Stimulated activated naive CD4-positive, alpha-beta T cell (primary cell): ENCODE results near the gene ZC2HC1C.
A peak's percentile ranks its signal among the peaks of the same experiment; 100 is the strongest.
"Not testable (repeated sequence)": the region's sequence is repeated elsewhere in the genome, so short reads cannot be mapped to it uniquely, and the experiment has no call there.

Experiments
- DNase-seq, 6 experiments: peaks; one replicate each; lab custom pipeline; 2025; lab: John Stamatoyannopoulos, UW

Gene ZC2HC1C

DNA sequence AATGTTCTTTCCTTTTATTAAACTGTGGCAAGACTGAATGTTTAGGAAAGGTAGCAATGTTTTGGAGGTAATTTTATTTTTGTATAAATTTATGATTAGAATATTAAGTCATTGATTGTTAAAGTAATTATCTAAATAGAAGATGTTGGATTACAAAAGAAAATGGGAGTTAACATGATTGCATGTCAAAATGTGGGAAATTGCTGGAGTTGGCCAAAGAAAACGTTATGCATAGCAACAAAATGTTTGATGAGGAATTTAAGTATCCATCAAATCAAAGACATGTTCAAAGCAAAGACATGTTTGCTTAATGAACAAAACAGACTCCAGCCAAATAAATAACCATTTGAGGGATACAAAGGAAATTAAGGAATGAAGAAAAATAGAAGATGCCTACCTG is 15.0 kb upstream of the ZC2HC1C start:
- DNase-seq, result no peak

DNA sequence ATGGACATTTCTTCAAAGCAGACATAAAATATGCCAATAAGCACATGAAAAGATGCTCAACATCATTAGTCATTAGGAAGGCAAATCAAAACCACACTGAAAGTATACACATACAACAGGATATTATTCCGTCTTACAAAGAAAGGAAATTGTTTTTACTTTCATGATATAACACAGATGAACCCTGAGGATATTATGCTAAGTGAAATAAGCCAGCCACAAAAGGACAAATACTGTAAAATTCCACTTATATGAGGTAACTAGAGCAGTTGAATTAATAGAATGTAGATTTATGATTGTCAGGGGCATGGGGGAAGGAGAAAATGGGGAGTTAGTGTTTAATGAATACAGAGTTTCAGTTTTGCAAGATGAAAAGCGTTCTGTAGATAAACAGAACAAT is 9.8 kb upstream of the ZC2HC1C start:
- no peak for DNase-seq

DNA sequence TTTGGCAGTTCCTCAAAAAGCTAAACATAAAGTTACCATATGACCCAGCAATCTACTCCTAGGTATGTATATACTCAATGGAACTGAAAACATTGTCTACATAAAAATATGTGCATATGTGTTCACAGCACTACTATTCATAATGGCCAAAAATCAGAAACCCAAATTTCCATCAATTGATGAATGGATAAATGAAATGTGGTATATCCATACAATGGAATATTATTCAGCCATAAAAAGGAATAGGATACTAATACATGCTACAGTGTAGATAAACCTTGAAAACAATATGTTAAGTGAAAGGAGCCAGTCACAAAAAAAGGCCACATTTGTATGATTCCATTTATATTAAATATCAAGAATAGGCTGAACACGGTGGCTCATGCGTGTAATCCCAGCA is 9.0 kb upstream of the ZC2HC1C start:
- no peak for DNase-seq

DNA sequence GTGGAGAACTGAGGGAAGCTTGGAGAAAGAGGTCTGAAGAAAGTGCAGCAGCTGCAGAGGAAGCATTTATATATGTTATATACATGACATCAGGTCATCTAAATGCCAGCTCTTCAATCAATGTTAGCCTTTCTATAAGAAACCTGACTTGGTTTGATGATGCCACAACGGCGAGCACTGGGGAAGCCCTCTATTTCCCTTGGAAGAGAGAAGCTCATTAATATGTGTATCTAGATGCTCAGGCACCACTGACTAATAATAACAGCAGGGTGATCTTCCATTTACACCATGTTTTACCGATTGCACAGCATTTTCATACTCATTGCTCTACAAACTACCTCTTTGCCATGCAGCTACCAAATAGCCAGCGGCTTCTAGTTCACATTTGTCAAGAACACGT is 6.4 kb upstream of the ZC2HC1C start:
- no peak for DNase-seq

DNA sequence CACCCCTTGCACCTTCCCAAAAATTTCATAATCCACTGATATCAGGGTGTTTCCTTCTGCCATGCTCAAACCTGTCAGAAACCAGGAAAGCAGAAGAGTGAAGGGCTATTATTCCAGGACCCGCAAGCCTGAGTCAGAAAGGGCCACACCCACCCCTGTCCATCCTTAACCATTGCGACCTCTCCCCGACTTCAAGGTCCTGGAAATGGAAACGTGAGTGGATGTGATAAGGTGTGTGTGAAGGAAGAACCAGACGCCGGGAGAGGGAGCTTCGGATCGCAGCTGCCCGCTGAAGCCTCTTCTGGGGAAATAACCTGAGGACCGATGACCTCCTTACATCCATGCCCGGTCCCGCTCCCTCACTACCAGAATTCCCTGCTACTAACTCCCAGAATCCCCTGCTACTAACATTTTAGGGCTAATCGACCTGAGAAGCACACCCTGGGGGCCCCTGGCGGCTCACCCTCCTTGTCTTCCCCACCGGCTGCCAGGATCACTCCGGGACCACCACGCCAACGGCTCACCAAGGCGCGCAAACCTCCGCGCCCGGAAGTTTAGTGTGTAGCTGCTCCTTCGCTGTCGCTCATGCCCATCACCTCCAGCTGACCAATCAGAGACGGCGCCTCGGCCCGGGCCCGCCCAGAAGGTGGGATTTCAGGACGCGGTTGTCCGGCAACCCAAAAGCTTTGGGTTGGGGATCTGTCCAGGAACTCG is 5.8 kb upstream of the ZC2HC1C start, which contains the start of gene ACYP1:
Gene ACYP1 (minus strand): TSS at position 534 of the 714 bp plus-strand sequence. CDS start 471 bp downstream, at position 63.
- DNase-seq, result peak; percentile 74 to 88 (median 86)

DNA sequence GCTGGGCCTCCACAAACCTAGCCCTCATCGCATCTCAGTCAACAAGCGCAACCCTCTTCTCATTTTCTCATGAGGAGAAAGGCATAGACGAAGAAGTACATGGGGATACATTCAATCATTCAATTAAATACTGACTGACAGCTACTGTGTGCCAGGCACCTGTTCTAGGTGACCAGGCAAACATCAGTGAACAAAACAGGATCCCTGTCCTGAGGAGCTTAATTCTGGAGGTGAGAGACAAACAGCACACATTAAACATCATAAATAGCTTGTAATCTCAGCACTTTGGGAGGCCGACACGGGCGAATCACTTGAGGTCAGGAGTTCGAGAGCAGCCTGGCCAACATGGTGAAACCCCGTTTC is 5.3 kb upstream of the ZC2HC1C start:
- DNase-seq, result no peak

DNA sequence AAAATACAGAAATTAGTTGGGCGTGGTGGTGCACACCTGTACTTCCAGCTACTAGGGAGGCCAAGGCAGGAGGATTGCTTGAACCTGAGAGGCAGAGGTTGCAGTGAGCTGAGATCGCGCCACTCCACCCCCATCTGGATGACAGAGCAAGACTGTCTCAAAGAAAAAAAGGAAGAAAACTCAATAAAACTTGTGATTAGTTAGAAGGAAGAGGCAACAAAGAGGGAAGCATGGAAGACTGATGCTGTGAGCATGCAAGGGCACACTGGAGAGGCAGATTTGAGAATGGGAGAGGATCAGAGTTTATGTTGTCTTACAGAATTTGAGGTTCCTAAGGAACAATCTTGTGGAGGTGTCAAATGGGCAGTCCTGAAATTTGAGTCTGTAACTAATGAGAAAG is 2.8 kb upstream of the ZC2HC1C start:
- DNase-seq, result no peak

DNA sequence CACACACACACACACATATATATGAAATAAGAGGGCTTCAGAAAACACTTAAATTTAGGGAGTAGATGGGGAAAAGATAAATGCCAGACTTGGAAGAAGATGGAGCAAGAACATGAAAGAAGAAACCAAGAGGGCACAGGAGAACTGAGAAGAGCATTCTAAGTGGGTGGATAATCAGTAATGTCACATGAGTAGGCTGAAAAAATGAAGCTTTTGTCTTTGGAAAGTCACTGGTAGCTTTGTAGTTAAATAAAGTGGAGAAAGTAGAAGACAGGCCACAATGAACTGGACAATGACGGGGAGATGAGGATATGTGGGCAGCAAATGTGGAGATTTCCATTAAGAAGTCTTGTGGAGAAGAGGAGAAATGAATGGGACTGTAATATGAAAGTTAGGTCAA is 2.2 kb upstream of the ZC2HC1C start:
- DNase-seq, result no peak

DNA sequence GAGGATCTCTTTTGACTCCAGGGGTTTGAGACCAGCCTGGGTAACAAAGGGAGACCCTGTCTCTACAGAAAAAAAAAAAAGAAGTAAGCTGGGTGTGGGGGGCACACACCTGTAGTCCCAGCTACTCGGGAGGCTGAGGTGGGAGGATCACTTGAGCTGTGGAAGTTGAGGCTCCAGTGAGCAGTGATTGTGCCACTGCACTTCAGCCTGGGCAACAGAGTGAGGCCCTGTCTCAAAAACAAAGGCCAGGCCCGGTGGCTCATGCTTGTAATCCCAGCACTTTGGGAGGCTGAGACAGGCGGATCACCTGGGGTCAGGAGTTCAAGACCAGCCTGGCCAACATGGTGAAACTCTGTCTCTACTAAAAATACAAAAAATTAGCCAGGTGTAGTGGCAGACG is 1.7 kb upstream of the ZC2HC1C start:
- not testable (repeated sequence) for DNase-seq

DNA sequence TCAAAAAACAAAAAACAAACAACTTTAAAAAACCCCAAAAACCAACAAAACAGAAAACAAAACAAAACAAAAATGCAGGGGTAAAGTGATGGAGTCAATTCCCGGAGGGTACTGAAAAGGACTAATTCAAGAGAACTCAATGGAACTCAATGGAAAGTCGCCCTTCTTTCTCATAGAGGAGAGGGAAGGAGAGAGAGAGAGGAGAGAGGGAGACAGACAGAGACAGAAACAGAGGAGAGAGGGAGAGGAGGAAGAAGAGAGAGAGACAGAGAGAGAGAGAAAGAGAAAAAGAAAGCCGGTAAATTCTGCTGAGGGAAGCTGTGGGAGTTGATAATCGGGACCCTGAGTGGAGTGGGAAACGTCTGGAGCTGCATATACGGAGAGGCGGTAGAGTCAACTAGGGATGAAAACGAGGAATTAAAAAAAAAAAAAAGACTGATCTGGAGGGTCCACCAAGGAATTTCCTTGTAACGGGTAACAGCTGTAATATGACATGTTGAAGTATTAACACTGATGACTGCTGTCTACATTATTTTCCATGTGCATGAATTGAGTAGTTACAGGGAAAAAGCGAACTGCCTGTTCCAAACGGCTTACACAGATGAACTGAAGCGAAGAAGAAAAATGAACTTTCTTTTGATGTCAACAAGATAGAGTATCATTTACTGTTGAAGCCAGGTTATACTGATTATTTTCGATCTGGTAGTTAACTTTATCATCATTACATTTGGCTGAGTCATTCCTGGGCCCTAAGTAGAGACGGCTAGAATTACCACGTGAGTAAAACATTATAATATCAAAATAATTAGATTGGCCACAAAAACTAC is 934 bp upstream of the ZC2HC1C start:
- DNase-seq, result no peak

DNA sequence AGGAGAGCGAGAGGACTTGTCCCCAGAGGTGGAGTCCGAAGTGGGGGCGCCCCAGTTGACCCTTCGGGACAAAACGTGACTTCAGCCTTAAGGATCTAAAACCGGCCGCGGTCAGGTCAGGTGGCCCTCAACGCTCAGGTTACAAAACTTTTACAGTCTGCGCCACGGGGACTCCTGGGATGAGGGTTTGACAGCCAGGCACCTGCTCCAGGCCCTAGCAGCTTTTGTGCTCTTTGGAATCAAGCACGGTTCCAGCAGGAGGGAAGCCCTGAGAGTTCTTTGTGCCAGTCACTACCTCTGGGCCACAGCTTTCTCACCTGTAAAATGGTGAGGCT is 337 bp downstream of the ZC2HC1C start:
- peak in 1 of 6 experiments; percentile 17 for DNase-seq

DNA sequence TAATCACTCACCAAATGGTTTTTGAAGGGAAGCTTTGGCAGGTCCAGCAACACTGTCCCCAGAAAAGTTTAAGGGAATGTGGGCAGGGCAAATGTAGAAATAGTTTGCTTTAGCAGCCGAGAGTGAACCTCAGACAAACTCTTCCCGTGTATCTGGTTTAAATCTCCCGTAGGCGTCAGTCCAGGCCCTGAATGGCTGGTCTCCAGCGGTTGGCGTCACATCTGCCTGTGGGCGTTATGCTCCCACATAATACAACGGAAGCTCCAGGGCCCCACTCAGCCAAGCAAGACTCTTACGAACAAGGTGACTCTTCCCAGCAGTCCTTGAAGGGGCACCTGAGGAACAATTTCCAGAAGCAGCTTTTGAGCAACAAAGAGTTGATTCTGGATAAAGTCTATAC is 942 bp downstream of the ZC2HC1C start:
- DNase-seq, result no peak

DNA sequence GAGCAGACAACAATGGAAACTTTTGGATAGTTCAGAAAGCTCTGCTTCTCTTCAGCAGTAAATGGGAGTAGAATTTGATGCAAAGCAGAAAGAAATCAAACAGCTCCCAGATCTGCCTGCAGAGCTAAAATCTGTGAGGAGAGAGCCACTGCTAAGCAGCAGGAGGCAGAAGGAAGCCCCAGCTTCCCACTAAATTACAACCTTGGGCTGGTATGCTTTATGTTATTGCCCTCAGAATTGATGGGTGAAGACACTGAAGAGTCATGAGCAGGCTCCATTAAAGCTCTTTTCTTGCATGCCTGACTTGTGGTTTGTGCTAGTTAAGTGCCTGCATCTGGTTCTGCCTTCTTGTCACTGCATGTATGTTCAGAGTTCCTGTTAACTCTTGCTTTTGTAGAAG is 8.4 kb downstream of the ZC2HC1C start:
- no peak for DNase-seq

DNA sequence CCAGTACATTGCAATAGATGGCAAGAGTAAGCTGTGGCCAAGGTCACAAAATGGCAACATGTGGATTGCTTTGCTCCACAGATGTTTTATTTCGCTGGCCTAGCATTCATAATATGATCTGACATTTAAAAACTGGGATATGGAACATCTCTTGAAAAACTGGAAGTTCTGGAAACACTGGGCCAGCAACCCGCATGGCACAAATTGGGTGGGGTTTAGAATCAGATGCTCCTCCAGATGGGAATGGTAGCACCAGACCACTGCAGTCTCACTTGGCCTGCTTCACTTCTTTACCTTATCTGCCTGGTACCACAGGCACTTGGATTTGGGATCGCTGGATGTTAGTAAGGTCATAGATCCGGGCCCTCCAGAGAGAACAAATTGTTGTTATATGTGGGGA is 10.1 kb downstream of the ZC2HC1C start:
- DNase-seq, result no peak

DNA sequence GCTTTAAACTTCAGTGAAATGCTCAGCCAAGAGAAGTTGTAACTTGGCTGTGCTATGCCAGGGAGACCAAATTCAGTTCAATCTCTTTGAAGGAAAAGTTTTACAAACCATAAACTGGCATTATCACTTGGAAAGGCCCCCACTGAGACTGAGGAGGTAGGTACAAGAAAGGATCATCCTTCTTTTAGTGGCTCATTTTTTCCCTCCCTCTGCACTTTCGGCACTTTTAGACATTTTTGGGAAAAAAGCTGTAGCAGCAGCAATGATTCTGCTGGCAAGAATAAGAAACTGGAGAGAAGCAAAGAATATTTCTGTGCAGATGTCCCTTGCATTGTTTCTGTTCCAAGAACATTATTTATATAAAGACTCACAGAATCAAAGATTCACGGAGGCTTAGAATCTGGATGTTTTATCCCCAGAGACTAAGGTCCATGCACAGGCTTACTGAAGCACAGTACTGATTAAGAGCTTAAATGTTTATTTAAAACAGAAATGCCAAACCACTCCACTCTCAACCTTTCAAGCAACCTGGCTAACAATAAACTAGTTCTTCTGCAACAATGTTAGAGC is 12.3 kb downstream of the ZC2HC1C start:
- no peak for DNase-seq

DNA sequence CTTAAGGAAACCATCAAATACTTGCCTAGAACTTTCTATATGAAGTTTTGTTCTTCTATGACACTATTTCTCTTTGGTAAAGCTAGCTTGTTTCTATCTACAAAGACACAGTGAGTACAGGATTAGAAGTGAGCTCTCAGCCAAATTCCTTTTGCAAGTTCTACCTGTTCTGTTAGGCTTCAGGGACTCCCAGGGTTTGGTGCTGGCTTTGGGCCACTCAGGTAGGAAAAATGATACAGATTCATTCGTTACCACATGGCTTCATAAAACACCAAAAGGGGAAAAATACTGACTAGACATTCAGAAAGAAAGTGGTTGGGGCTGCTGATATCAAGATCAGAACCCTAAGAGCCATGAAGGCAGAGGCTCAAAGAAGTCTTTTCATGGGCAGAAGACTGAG is 13.8 kb downstream of the ZC2HC1C start:
- no peak for DNase-seq

DNA sequence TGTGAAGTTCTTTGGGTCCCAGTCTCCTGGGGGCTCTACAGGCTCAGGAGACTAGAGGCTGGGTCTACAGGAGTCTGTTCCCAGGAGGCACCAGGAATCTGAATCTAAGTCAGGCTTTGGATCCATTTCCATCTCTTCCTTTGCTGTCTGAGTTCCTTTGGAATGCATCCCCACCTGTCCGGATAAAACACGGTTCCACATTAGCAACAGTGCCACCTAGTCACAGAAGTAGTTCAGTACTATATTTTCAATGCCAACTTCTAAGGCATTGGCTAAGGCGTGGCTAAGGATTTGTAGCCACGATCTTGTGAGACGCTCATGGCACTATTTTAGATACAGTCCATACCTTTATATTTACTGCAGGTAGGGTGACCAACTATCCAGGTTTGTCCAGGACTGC is 15.1 kb downstream of the ZC2HC1C start:
- DNase-seq, result no peak

DNA sequence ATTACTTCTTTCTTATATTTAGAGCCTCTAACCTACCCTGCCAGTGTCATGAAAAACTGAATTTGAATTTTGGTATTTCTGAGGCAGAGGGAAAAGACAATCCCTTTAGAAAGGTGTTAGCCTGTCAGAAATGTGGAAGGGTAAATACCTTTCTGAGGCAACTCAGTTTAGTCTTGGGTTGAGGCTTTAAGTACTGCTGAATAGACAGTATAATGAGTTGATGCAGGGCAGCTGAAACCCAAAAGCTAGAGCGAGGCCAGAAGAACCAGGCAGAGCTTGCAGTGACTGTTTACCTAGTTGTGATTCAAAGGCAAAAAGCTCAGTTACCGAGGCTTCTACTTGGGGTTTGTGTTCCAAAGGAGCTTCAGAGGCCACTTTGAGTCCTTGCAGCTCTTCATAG is 18.7 kb downstream of the ZC2HC1C start:
- no peak for DNase-seq

DNA sequence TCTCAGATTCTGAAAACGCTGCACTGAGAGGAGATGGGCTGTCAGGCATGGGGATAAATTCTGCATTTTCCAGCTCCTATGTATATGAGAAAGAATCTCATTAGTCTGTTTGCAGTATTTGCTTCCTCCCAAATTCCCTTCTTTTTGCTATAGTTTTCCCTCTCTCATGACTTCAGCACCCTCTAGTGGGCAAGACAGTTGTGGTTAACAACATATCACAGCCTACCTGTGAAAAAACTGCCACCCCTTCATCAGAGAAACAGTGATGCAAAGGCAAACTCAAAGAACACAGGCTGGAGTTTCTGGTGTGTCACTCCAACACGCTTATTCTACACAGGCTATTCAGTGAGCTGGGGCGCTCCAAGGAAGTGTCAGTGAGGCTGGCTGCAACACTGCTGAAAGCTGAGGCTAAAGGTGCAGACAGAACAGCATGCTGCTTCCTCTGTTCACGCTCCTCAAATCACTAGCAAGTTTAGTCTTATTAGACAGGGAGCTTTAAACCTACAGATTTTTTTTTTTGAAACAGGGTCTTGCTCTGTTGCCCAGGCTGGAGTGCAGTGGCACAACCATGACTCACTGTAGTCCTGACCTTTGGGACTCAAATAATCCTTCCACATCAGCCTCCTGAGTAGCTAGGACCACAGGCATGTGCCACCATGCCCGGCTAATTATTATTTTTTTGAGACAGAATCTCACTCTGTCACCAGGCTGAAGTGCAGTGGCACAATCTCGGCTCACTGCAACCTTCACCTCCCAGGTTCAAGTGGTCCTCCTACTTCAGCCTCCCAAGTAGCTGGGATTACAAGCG is 19.3 kb downstream of the ZC2HC1C start:
- DNase-seq, result peak in 5 of 6 experiments; percentile 10 to 52 (median 20)

DNA sequence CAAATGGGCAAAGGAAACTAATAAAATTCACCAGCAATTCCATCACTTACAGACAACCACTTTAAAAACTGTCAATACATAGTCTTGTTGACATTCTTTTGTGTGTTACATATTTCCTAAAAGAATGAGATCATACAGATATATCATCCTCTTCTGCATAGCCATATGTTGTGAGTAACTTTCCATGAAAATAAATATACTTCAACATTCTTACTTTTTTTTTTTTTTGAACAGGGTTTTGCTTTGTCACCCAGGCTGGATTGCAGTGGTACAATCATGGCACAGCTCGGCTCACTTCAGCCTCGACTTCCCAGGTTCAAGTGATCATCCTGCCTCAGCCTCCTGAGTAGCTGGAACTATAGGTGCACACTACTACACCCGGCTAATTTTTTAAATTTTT is 20.9 kb downstream of the ZC2HC1C start:
- DNase-seq, result no peak

DNA sequence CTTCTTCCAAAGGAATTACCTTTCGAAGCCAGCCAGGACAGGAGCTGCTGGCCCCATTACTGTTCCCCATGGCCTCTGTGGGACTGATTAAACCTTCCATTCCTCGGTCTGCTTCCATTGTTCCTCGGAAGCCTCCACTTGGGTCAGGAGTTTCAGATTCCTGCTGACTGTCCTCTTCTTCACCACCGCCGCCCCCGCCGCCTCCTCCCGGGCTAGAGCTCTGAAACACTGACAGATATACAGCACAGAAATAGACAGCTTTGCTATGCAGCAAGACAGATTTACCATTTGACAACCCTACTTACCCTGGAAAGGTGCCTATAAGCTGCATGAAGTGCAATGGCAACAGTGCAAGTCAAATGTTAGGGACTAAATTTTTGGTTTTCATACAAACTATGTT is 21.8 kb downstream of the ZC2HC1C start:
- DNase-seq, result no peak

DNA sequence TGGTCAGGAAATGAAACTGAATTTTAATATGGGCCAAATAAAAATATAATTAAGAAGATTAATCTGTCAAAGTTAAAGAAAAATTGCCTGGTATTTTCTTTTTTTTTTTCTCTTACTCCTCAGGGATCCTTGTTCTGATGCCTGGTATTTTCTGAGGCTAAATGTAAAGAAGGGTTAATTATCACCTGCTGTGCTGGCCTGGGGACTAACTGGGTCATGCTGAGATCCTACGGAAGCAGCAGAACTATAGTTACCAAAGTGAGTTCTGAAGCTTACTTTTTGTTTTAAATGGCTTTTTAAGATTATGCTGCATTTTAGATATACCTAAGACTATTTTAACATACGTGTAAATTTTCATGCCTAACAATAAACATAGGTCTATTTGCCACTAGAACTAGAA is 23.3 kb downstream of the ZC2HC1C start:
- no peak for DNase-seq

DNA sequence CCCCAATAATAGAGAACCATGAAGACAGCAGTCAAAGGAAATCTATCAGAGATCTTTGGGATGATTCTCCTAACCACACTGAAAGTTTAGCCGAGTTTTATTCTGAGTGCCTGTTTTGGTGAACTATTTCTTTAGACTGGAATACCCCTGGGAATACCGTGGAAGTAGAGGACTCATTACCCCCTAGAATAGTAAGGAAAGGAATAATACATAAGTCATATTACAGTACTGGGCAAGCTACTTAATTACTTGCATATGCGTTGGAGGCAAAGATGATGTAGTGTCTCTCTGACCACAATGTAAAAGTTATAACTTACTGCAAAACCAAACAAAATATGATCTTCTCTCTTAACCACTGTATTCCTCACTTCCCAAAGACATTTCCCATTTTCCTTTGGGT is 25.5 kb downstream of the ZC2HC1C start:
- no peak for DNase-seq
